Esophagus muscularis mucosa (tissue), 4 donors: Measurements from ENCODE around the gene FHDC1.

ENCODE experiments used
- CTCF ChIP-seq, 3 experiments: fragments of 200-600 bp in 2 of 3; fragments of 450-650 bp in 1 of 3; sonication (generic) in 2 of 3; IDR thresholded peaks; one replicate each; pipeline ENCODE4 v1.5.1; 2017 to 2019; ENCODE audit warnings: antibody characterized with exemption in 3 of 3, mild to moderate bottlenecking in 2 of 3, moderate library complexity in 1 of 3
- EP300 ChIP-seq: sonication (generic); formaldehyde crosslinking; IDR thresholded peaks from one replicate; pipeline ENCODE4 v1.6.1; 2017; ENCODE audit warnings: antibody characterized with exemption
- POLR2A ChIP-seq: fragments of 450-650 bp; IDR thresholded peaks from one replicate; pipeline ENCODE4 v1.6.1; 2017; ENCODE audit warnings: antibody characterized with exemption, moderate library complexity, mild to moderate bottlenecking, low read depth
- POLR2AphosphoS5 ChIP-seq, 2 donors: sonication (generic); formaldehyde crosslinking; IDR thresholded peaks; one replicate each; pipeline ENCODE4 v1.6.1; 2017; ENCODE audit warnings: antibody characterized with exemption in 2 of 2

DNA sequence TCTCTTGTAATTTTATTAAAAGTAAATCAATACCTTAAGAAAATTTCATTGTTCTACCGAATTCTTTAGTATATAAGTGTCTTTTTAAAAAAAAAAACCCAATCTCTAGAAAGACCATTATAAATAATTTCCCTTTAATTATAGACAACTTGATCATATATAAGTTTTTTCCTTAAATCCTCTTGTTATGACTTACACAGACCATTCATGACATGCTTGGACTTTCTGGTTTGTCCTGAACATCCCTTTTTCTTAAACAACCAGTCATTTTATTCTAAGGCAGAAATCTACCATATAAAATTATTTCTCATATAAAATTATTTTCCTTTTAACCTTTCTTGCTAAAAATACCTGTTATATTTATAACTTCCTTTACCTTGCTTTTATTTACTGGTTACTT, 15.4 kb upstream of the FHDC1 start:
- TF ChIP-seq POLR2A (no peak), CTCF (IDR thresholded peaks at IDR 0.05) (no peak), POLR2AphosphoS5 (IDR thresholded peaks at IDR 0.05) (no peak), EP300 (no peak)
